Large intestine (tissue), 3 donors: ENCODE measurements around the gene GNAZ. TPM values are rescaled to one million over a fixed set of nuclear protein-coding genes. Genes with fewer than 3 reads are reported as not detected.

Experiments used
- DNase-seq, 2 donors: peaks; one replicate each; pipeline versions ENCODE4 v3.0.0 to v3.0.0-alpha.2; 2013
- H3K27ac ChIP-seq: one replicate; pipeline ENCODE4 v1.5.1; 2013; ENCODE audit warnings: low read length
- H3K27me3 ChIP-seq: 2 replicates; pipeline ENCODE4 v1.6.1; 2013; ENCODE audit warnings: low read length; ENCODE audit not compliant: control insufficient read depth, insufficient read depth
- H3K36me3 ChIP-seq: 2 replicates; pipeline ENCODE4 v1.6.1; 2013; ENCODE audit warnings: low read length; ENCODE audit not compliant: control insufficient read depth, insufficient read depth
- H3K4me1 ChIP-seq: one replicate; pipeline ENCODE4 v1.6.1; 2013; ENCODE audit warnings: low read length; ENCODE audit not compliant: control insufficient read depth, insufficient read depth
- H3K4me3 ChIP-seq: one replicate; pipeline ENCODE4 v1.5.1; 2013; ENCODE audit warnings: low read length
- H3K9me3 ChIP-seq: one replicate; pipeline ENCODE4 v1.6.1; 2013; ENCODE audit warnings: mild to moderate bottlenecking, low read depth, low read length, moderate library complexity; ENCODE audit not compliant: control insufficient read depth
- WGBS: methylation state at CpG from one replicate; pipeline ENCODE4 v1.1.5; 2013; ENCODE audit warnings: low lambda C conversion rate; ENCODE audit not compliant: insufficient coverage; 5-methylcytosine and 5-hydroxymethylcytosine counted together
- polyA plus RNA-seq: library from polyadenylated mRNA; unstranded; fragments of 120-200 nt; gene quantifications from one replicate; pipeline ENCODE4 v1.2.1, GENCODE V29; 2013

GNAZ gene
- polyA plus RNA-seq, 1 donor = 4.6 TPM

- Histone ChIP-seq H3K27me3 (peaks cover 13% of the 10 kb centered on the region), H3K27ac (no peak overlapping the region), H3K9me3 (no peaks in the 10 kb centered on the region), H3K4me3 (no peak overlapping the region), H3K36me3 (no peaks in the 10 kb centered on the region), H3K4me1 (peaks cover 4% of the 10 kb centered on the region)
- WGBS = no CpG with 5 or more reads among the region's 3 CpGs
- DNase-seq = no peak
Measured at GRCh38 chr22:23065069-23065451, 5.3 kb upstream of the GNAZ start.

GRCh38 chr22:23065495-23066122, 4.7 kb upstream of the GNAZ start:
- H3K27me3 ChIP-seq = peaks cover 15% of the 10 kb centered on the region
- H3K4me1 ChIP-seq = peaks cover 4% of the 10 kb centered on the region
- no peaks in the 10 kb centered on the region for H3K36me3 ChIP-seq
- H3K4me3 ChIP-seq = no peak overlapping the region
- H3K9me3 ChIP-seq = no peaks in the 10 kb centered on the region
- H3K27ac ChIP-seq = no peak overlapping the region
- DNase-seq = no peak
- no CpG with 5 or more reads among the region's 10 CpGs for WGBS

GRCh38 chr22:23066200-23067022, 3.9 kb upstream of the GNAZ start:
- Histone ChIP-seq H3K4me3 (no peak overlapping the region), H3K4me1 (peaks cover 4% of the 10 kb centered on the region), H3K36me3 (no peaks in the 10 kb centered on the region), H3K27me3 (peaks cover 23% of the 10 kb centered on the region), H3K9me3 (no peaks in the 10 kb centered on the region), H3K27ac (no peak overlapping the region)
- WGBS = no CpG with 5 or more reads among the region's 15 CpGs
- DNase-seq = no peak

GRCh38 chr22:23067023-23067650, 3.2 kb upstream of the GNAZ start:
- WGBS = 100% methylated on average over 1 of the region's 6 CpGs
- H3K36me3 ChIP-seq = no peaks in the 10 kb centered on the region
- H3K4me3 ChIP-seq = no peak overlapping the region
- H3K27me3 ChIP-seq = peaks cover 30% of the 10 kb centered on the region
- no peaks in the 10 kb centered on the region for H3K9me3 ChIP-seq
- peaks cover 4% of the 10 kb centered on the region for H3K4me1 ChIP-seq
- DNase-seq = no peak
- no peak overlapping the region for H3K27ac ChIP-seq

GRCh38 chr22:23067691-23068090, 2.6 kb upstream of the GNAZ start:
- Histone ChIP-seq H3K27me3 (peaks cover 33% of the 10 kb centered on the region), H3K36me3 (no peaks in the 10 kb centered on the region), H3K4me1 (peaks cover 4% of the 10 kb centered on the region), H3K27ac (no peak overlapping the region), H3K4me3 (no peak overlapping the region), H3K9me3 (no peaks in the 10 kb centered on the region)
- DNase-seq = no peak
- no CpG with 5 or more reads among the region's 5 CpGs for WGBS

GRCh38 chr22:23068096-23068831, 2.1 kb upstream of the GNAZ start:
- no CpG with 5 or more reads among the region's 8 CpGs for WGBS
- Histone ChIP-seq H3K27me3 (peaks cover 38% of the 10 kb centered on the region), H3K4me1 (peaks cover 4% of the 10 kb centered on the region), H3K36me3 (no peaks in the 10 kb centered on the region), H3K4me3 (no peak overlapping the region), H3K27ac (no peak overlapping the region), H3K9me3 (no peaks in the 10 kb centered on the region)
- no peak for DNase-seq

- Histone ChIP-seq H3K9me3 (no peaks in the 10 kb centered on the region), H3K4me1 (peaks cover 4% of the 10 kb centered on the region), H3K27me3 (peaks cover 38% of the 10 kb centered on the region), H3K4me3 (no peak overlapping the region), H3K36me3 (no peaks in the 10 kb centered on the region), H3K27ac (no peak overlapping the region)
- no peak for DNase-seq
- WGBS = no CpG with 5 or more reads among the region's 8 CpGs
Measured at GRCh38 chr22:23068832-23069385, 1.4 kb upstream of the GNAZ start.

- H3K27ac ChIP-seq = no peak overlapping the region
- peak; percentile 85 to 87 for DNase-seq
- H3K9me3 ChIP-seq = no peaks in the 10 kb centered on the region
- H3K4me1 ChIP-seq = peaks cover 4% of the 10 kb centered on the region
- no CpG with 5 or more reads among the region's 74 CpGs for WGBS
- peaks cover 38% of the 10 kb centered on the region for H3K27me3 ChIP-seq
- H3K36me3 ChIP-seq = no peaks in the 10 kb centered on the region
- peak overlapping the region; percentile 48 for H3K4me3 ChIP-seq
Measured at GRCh38 chr22:23069502-23070357, 589 bp upstream of the GNAZ start.

- Histone ChIP-seq H3K27ac (no peak overlapping the region), H3K4me1 (peaks cover 15% of the 10 kb centered on the region), H3K36me3 (no peaks in the 10 kb centered on the region), H3K9me3 (no peaks in the 10 kb centered on the region), H3K4me3 (no peak overlapping the region), H3K27me3 (peaks cover 38% of the 10 kb centered on the region)
- no peak for DNase-seq
- no CpG with 5 or more reads among the region's 29 CpGs for WGBS
Measured at GRCh38 chr22:23071230-23072076, 1.1 kb downstream of the GNAZ start.
